HCT116 (cell line): Measurements from ENCODE around the gene DNAJC2. TPM values are rescaled to one million over a fixed set of nuclear protein-coding genes. Genes with fewer than 3 reads are reported as not detected.

Experiments used
- ATAC-seq: fragments of 200-7000 bp; cut with Tn5 transposase; 2 replicates; pipeline ENCODE4 v1.9.1; 2020; ENCODE audit warnings: mild to moderate bottlenecking, moderate library complexity
- BruUV-seq: library from RNA; stranded (reverse); fragments of 400-500 nt; replicated peaks from 2 replicates; lab custom pipeline; 2021; lab: Mats Ljungman, UMichigan
- CTCF ChIA-PET: fragments of 300-600 bp; sonication (Branson Sonifier 250); formaldehyde crosslinking; loops from one replicate; lab custom pipeline; 2021; ENCODE audit warnings: antibody characterized with exemption; lab: Charles Lee
- POLR2A ChIA-PET: fragments of 300-600, 350-600 bp; sonication (Branson Sonifier 250); formaldehyde crosslinking; loops from one replicate; lab custom pipeline; 2021; ENCODE audit warnings: antibody characterized with exemption; lab: Charles Lee
- RAD21 ChIA-PET, 2 experiments: fragments of 300-600 bp; sonication (Branson Sonifier 250); formaldehyde crosslinking; loops; one replicate each; lab custom pipeline; 2023; ENCODE audit warnings: low total read pairs in 2 of 2; ENCODE audit not compliant: uncharacterized antibody in 2 of 2, unreplicated experiment in 2 of 2, low non-redundant PET in 1 of 2; lab: Charles Lee
- DNase-seq: peaks from one replicate; pipeline ENCODE4 v3.0.0-alpha.2; 2010; ENCODE audit warnings: low read depth, low spot score
- H2AFZ ChIP-seq: fragments of 200-600 bp; shearing (Covaris generic), sonication (generic); 2 replicates; pipeline ENCODE4 v1.6.1; 2017; ENCODE audit warnings: low read depth, mixed run types, mixed read lengths, antibody characterized with exemption, low read length; ENCODE audit not compliant: poor library complexity, severe bottlenecking
- H3K27ac ChIP-seq: 2 replicates; pipeline ENCODE4 v1.5.1; 2012; ENCODE audit warnings: low read depth, low read length
- H3K27me3 ChIP-seq: fragments of 200-600 bp; sonication (generic); 2 replicates; pipeline ENCODE4 v1.6.1; 2016; ENCODE audit warnings: mixed run types, low read length, mixed read lengths; ENCODE audit not compliant: insufficient read depth
- H3K36me3 ChIP-seq, 2 experiments: fragments of 200-500 bp in 1 of 2; fragments of 200-600 bp in 1 of 2; sonication (Bioruptor generic) in 1 of 2; sonication (generic) in 1 of 2; 2 replicates each; pipeline versions ENCODE4 v1.5.1 to v1.6.1; 2014 to 2016; ENCODE audit warnings: low read length in 2 of 2, inconsistent platforms in 1 of 2, mixed read lengths in 1 of 2, mixed run types in 1 of 2; ENCODE audit not compliant: insufficient read depth in 2 of 2, control insufficient read depth in 1 of 2
- H3K4me1 ChIP-seq, 2 experiments: fragments of 200-600 bp in 1 of 2; sonication (generic) in 1 of 2; 2 replicates each; pipeline versions ENCODE4 v1.5.1 to v1.6.1; 2012 to 2017; ENCODE audit warnings: low read length in 2 of 2, inconsistent platforms in 1 of 2, mild to moderate bottlenecking in 1 of 2, mixed read lengths in 1 of 2, mixed run types in 1 of 2, moderate library complexity in 1 of 2; ENCODE audit not compliant: insufficient read depth in 2 of 2, control insufficient read depth in 1 of 2
- H3K4me2 ChIP-seq: fragments of 200-600 bp; sonication (generic); 2 replicates; pipeline ENCODE4 v1.6.1; 2017; ENCODE audit warnings: mixed run types, low read length, mixed read lengths
- H3K4me3 ChIP-seq, 2 experiments: fragments of 200-600 bp in 1 of 2; sonication (generic) in 1 of 2; replicated peaks in 1 of 2; 2 replicates each; pipeline ENCODE4 v1.5.1; 2011 to 2016; ENCODE audit warnings: low read length in 2 of 2, control low read depth in 1 of 2, low read depth in 1 of 2, mild to moderate bottlenecking in 1 of 2, mixed read lengths in 1 of 2, mixed run types in 1 of 2
- H3K79me2 ChIP-seq: fragments of 200-600 bp; sonication (generic); 2 replicates; pipeline ENCODE4 v1.6.1; 2017; ENCODE audit warnings: mild to moderate bottlenecking, mixed run types, low read length, moderate library complexity, mixed read lengths; ENCODE audit not compliant: insufficient read depth
- H3K9ac ChIP-seq: fragments of 200-600 bp; sonication (generic); 2 replicates; pipeline ENCODE4 v1.6.1; 2016; ENCODE audit warnings: low read length, mixed read lengths
- H3K9me2 ChIP-seq: fragments of 200-600 bp; sonication (generic), shearing (Covaris generic); 2 replicates; pipeline ENCODE4 v1.6.1; 2017; ENCODE audit warnings: mixed run types, mild to moderate bottlenecking, moderate library complexity; ENCODE audit not compliant: insufficient read depth
- H3K9me3 ChIP-seq, 2 experiments: fragments of 200-500 bp in 1 of 2; fragments of 200-600 bp in 1 of 2; sonication (Bioruptor generic) in 1 of 2; sonication (generic) in 1 of 2; 2 replicates each; pipeline ENCODE4 v1.6.1; 2014 to 2017; ENCODE audit warnings: low read length in 2 of 2, mixed read lengths in 2 of 2, inconsistent platforms in 1 of 2, low read depth in 1 of 2, mild to moderate bottlenecking in 1 of 2, mixed run types in 1 of 2, moderate library complexity in 1 of 2; ENCODE audit not compliant: control insufficient read depth in 1 of 2, insufficient read depth in 1 of 2
- H4K20me1 ChIP-seq: fragments of 200-600 bp; sonication (generic), shearing (Covaris generic); 2 replicates; pipeline ENCODE4 v1.6.1; 2017; ENCODE audit warnings: mixed run types, mild to moderate bottlenecking, moderate library complexity; ENCODE audit not compliant: insufficient read depth
- CEBPB ChIP-seq: IDR thresholded peaks from 2 replicates; pipeline ENCODE4 v1.6.1; 2012; ENCODE audit warnings: low read depth
- CTCF ChIP-seq, 3 experiments: fragments of 200-600 bp in 1 of 3; sonication (generic) in 1 of 3; IDR thresholded peaks in 2 of 3; conservative IDR thresholded peaks in 1 of 3; 2 replicates each; pipeline ENCODE4 v1.5.1; 2012 to 2017; ENCODE audit warnings: low read depth in 2 of 3, low read length in 2 of 3, antibody characterized with exemption in 1 of 3, borderline replicate concordance in 1 of 3, control low read depth in 1 of 3, mild to moderate bottlenecking in 1 of 3, mixed read lengths in 1 of 3, mixed run types in 1 of 3, moderate library complexity in 1 of 3; ENCODE audit not compliant: insufficient read depth in 1 of 3
- EGR1 ChIP-seq: IDR thresholded peaks from 2 replicates; pipeline ENCODE4 v1.6.1; 2012; ENCODE audit warnings: low read depth
- ELF1 ChIP-seq: IDR thresholded peaks from 2 replicates; pipeline ENCODE4 v1.6.1; 2012; ENCODE audit warnings: low read depth, borderline replicate concordance
- FOSL1 ChIP-seq: IDR thresholded peaks from 2 replicates; pipeline ENCODE4 v1.6.1; 2012; ENCODE audit warnings: low read depth
- JUND ChIP-seq: IDR thresholded peaks from 2 replicates; pipeline ENCODE4 v1.6.1; 2012
- MAX ChIP-seq: IDR thresholded peaks from 2 replicates; pipeline ENCODE4 v1.6.1; 2012
- POLR2A ChIP-seq: IDR thresholded peaks from 2 replicates; pipeline ENCODE4 v1.7.0; 2011; ENCODE audit warnings: borderline replicate concordance; ENCODE audit not compliant: insufficient read depth, insufficient read length; ENCODE audit errors: extremely low read depth
- POLR2AphosphoS5 ChIP-seq: IDR thresholded peaks from 2 replicates; pipeline ENCODE4 v1.6.1; 2011; ENCODE audit warnings: mild to moderate bottlenecking, low read depth, low read length, moderate library complexity
- RAD21 ChIP-seq: IDR thresholded peaks from 2 replicates; pipeline ENCODE4 v1.6.1; 2012; ENCODE audit warnings: low read depth, mild to moderate bottlenecking
- REST ChIP-seq: IDR thresholded peaks from 2 replicates; pipeline ENCODE4 v1.6.1; 2012; ENCODE audit warnings: low read depth
- SIN3A ChIP-seq: IDR thresholded peaks from 2 replicates; pipeline ENCODE4 v1.6.1; 2012; ENCODE audit warnings: low read depth
- SP1 ChIP-seq: IDR thresholded peaks from 2 replicates; pipeline ENCODE4 v1.6.1; 2012; ENCODE audit warnings: low read depth
- YY1 ChIP-seq: IDR thresholded peaks from 2 replicates; pipeline ENCODE4 v1.6.1; 2011; ENCODE audit warnings: low read length, low read depth, moderate library complexity, mild to moderate bottlenecking; ENCODE audit not compliant: insufficient replicate concordance; ENCODE audit errors: extremely low read depth
- ZBTB33 ChIP-seq: IDR thresholded peaks from 2 replicates; pipeline ENCODE4 v1.6.1; 2011; ENCODE audit warnings: mild to moderate bottlenecking, low read length, moderate library complexity; ENCODE audit not compliant: insufficient replicate concordance; ENCODE audit errors: extremely low read depth
- ZFX ChIP-seq: fragments of 450-650 bp; IDR thresholded peaks from 2 replicates; pipeline ENCODE4 v1.6.1; 2017
- ZNF274 ChIP-seq: fragments of 200-500 bp; sonication (Bioruptor generic); IDR thresholded peaks from 2 replicates; pipeline ENCODE4 v1.6.1; 2014; ENCODE audit warnings: mild to moderate bottlenecking, low read depth, low read length, inconsistent platforms
- intact Hi-C: fragments of 100-400 bp; cut with micrococcal nuclease; formaldehyde crosslinking; loops from 2 replicates; pipeline ENCODE4 v1.10.0; 2022
- total RNA-seq: library from RNA; stranded (reverse); gene quantifications from one replicate; pipeline ENCODE4 v1.2.1, GENCODE V29; 2021; ENCODE audit not compliant: unreplicated experiment
- TF ChIP-seq, protein P1 (sequence below): IDR thresholded peaks from 2 replicates; pipeline ENCODE4 v1.6.1; 2012

The DNAJC2 gene
- total RNA-seq, 1 experiment from 2014 or later, result 40.2 TPM

GRCh38 chr7:103338864-103339263, 5.7 kb downstream of the DNAJC2 start:
- TF ChIP-seq CTCF (IDR thresholded peaks at IDR 0.05 in 2 of 3, conservative IDR thresholded peaks at IDR 0.05 in 1 of 3; ENCODE audit: borderline replicate concordance in 1 of 3, insufficient read depth in 1 of 3, low read depth in 2 of 3, low read length in 2 of 3), result no peak
- no peak for TF ChIP-seq CEBPB
- no peak for TF ChIP-seq JUND
- no peak for TF ChIP-seq FOSL1
- TF ChIP-seq ZNF274, result no peak
- no peak for TF ChIP-seq ZBTB33
- TF ChIP-seq, protein P1, sequence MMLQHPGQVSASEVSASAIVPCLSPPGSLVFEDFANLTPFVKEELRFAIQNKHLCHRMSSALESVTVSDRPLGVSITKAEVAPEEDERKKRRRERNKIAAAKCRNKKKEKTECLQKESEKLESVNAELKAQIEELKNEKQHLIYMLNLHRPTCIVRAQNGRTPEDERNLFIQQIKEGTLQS, result no peak
- no peak for TF ChIP-seq ZFX
- TF ChIP-seq RAD21, result no peak
- no peak for TF ChIP-seq EGR1
- TF ChIP-seq POLR2A, result no peak
- no peak for TF ChIP-seq SP1
- no peak for TF ChIP-seq YY1
- no peak for TF ChIP-seq MAX
- no peak for TF ChIP-seq ELF1
- TF ChIP-seq REST, result no peak
- TF ChIP-seq SIN3A, result no peak
- TF ChIP-seq POLR2AphosphoS5, result no peak
- no peak for DNase-seq
- ChIA-PET CTCF (no interaction called here), POLR2A (no interaction called here), RAD21 (no interaction called here)
- Histone ChIP-seq H3K4me3 (no peak overlapping the region), H3K36me3 (peaks cover 46 to 60% of the 10 kb centered on the region in 2 experiments), H3K27ac (no peak overlapping the region), H3K9ac (no peak overlapping the region), H3K4me2 (no peak overlapping the region), H3K79me2 (peaks cover 99% of the 10 kb centered on the region), H4K20me1 (no peaks in the 10 kb centered on the region), H3K9me3 (no peaks in the 10 kb centered on the region), H3K9me2 (no peaks in the 10 kb centered on the region), H2AFZ (no peak overlapping the region), H3K4me1 (peaks cover 0 to 6% of the 10 kb centered on the region in 2 experiments; a peak in 2 of 4 replicates), H3K27me3 (no peaks in the 10 kb centered on the region)
- ATAC-seq, result no peak
- no TSS peak for BruUV-seq
- intact Hi-C loops, result no loop called here
